GM12865 (cell line): Measurements from ENCODE around the gene AADACL3.
A peak's percentile ranks its signal among the peaks of the same experiment; 100 is the strongest.

Experiments
- DNase-seq: peaks from one replicate; pipeline ENCODE4 v3.0.0; 2010; ENCODE audit warnings: low read depth
- H3K4me3 ChIP-seq: 2 replicates; pipeline ENCODE4 v1.5.1; 2011; ENCODE audit warnings: mild to moderate bottlenecking, low read depth, low read length, control low read depth
- CTCF ChIP-seq: IDR thresholded peaks from 2 replicates; pipeline ENCODE4 v1.5.1; 2011; ENCODE audit warnings: low read length, control low read depth, low read depth, inconsistent platforms; ENCODE audit not compliant: insufficient read depth; ENCODE audit errors: missing control alignments

AADACL3 gene

GRCh38 chr1:12754738-12755137 lies 38.8 kb downstream of the AADACL3 start:
- no peak for TF ChIP-seq CTCF
- peak; percentile 2 for DNase-seq
- no peak overlapping the region for H3K4me3 ChIP-seq

GRCh38 chr1:12756273-12756672 lies 40.4 kb downstream of the AADACL3 start:
- DNase-seq = no peak
- H3K4me3 ChIP-seq = no peak overlapping the region

GRCh38 chr1:12756768-12757413 lies 41.0 kb downstream of the AADACL3 start:
- TF ChIP-seq CTCF = no peak
- H3K4me3 ChIP-seq = no peak overlapping the region
- no peak for DNase-seq

More at GRCh38 chr1:12756273-12756672, 40.4 kb downstream of the AADACL3 start:
- no peak for TF ChIP-seq CTCF

- TF ChIP-seq CTCF = no peak
- H3K4me3 ChIP-seq = no peak overlapping the region
- no peak for DNase-seq
These were observed 41.9 kb downstream of the AADACL3 start for GRCh38 chr1:12757836-12758235.

GRCh38 chr1:12760256-12760795 lies 44.4 kb downstream of the AADACL3 start:
- H3K4me3 ChIP-seq = no peak overlapping the region
- DNase-seq = peak; percentile 9
- TF ChIP-seq CTCF = peak; percentile 27

GRCh38 chr1:12761781-12762180 lies 45.9 kb downstream of the AADACL3 start:
- TF ChIP-seq CTCF = no peak
- H3K4me3 ChIP-seq = no peak overlapping the region
- no peak for DNase-seq

GRCh38 chr1:12762766-12763165 lies 46.9 kb downstream of the AADACL3 start:
- no peak overlapping the region for H3K4me3 ChIP-seq
- no peak for DNase-seq
- TF ChIP-seq CTCF = no peak
